Left lobe of liver (tissue), 2 donors: ENCODE results near the gene GP2. TPM values are rescaled to one million over a fixed set of nuclear protein-coding genes. Genes with fewer than 3 reads are reported as not detected.
"Not testable (repeated sequence)": the region's sequence is repeated elsewhere in the genome, so short reads cannot be mapped to it uniquely, and the experiment has no call there.

ENCODE experiments used
- ATAC-seq: fragments of 200-7000 bp; cut with Tn5 transposase; one replicate; pipeline ENCODE4 v1.9.1; 2020; ENCODE audit warnings: mild to moderate bottlenecking, moderate library complexity
- DNase-seq: peaks from one replicate; pipeline ENCODE4 v3.0.0-alpha.2; 2020; ENCODE audit warnings: low spot score
- total RNA-seq: library from RNA; stranded (reverse); gene quantifications from one replicate; pipeline ENCODE4 v1.2.1, GENCODE V29; 2021
- donor health status: DM: no; HTN: no; CAD: no; lungs with moderate emphysema.
- donor health status: DM: no; HTN: yes; CAD: no.

Gene GP2
- total RNA-seq, 1 donor from 2014 or later: 11.8 TPM

DNA sequence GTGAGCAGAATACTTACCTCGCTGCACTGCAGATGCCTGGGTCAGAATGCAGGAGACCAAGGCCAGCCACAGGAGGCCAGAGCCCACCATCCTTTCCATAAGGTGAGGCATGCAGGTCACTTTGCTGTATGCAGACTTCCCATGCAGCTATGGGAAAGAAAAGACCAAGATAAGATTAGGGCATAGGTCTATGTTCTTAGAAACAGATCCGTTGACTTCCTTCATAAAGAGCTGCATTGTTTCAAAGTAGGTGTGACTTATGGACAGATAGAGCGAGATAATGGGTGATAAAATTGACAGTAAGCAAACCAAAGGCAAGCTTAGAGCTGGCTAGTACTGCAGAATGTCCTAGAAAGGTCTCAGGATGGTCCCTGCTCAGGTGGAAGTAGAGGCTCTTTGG, 992 bp downstream of the GP2 start:
- ATAC-seq: no peak
- DNase-seq: no peak

GRCh38 chr16:20325005-20325404, 2.3 kb downstream of the GP2 start:
- DNase-seq (no peak), ATAC-seq (no peak)

- DNase-seq (no peak), ATAC-seq (no peak)
These were observed 3.7 kb downstream of the GP2 start for GRCh38 chr16:20323591-20324117.

DNA sequence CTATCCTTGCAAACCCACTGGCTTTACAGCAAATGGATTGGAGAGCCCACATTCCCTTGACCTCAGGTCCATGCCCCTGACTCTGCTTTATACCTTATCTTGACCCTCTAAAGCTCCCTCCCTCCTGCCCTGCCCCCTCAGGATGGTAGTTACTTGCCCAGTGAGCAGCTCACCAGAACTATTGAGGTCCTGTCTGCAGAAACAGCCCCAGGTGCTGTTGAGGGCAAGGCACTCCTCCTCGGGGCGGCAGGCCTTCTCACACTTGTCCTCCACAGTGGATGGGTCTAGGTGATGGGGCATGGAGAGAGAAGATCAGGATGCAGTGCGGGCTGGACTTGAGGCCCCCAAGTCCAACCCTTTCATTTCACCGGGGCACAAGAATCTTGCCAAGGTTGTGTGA, 4.6 kb downstream of the GP2 start:
- ATAC-seq (no peak), DNase-seq (no peak)

GRCh38 chr16:20321671-20322070, 5.6 kb downstream of the GP2 start:
- ATAC-seq: no peak

GRCh38 chr16:20321051-20321450, 6.3 kb downstream of the GP2 start:
- not testable (repeated sequence) for ATAC-seq, DNase-seq

More at GRCh38 chr16:20321671-20322070, 5.6 kb downstream of the GP2 start:
- DNase-seq: no peak

- no peak for DNase-seq
- ATAC-seq: no peak
These were observed 6.7 kb downstream of the GP2 start for GRCh38 chr16:20320592-20320991.

DNA sequence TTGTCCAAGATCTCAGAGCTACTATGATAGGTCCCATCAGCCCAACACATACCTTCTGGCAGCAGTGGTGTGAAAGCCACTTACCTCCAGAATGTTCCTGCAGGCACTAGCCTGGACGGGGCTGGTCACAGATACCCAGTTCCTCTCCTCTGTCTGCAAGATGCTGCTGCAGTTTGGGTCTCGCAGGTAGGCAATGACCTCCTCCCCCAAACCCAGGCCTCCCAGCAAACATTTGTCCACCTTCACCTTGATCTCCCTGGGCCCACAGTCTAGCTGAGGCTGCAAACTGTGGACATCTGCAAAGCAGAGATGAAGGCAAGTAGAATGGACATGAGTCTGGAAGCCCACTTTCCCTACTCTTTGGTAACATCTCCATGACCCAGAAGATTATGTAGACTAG, 7.1 kb downstream of the GP2 start:
- ATAC-seq (no peak), DNase-seq (no peak)

DNA sequence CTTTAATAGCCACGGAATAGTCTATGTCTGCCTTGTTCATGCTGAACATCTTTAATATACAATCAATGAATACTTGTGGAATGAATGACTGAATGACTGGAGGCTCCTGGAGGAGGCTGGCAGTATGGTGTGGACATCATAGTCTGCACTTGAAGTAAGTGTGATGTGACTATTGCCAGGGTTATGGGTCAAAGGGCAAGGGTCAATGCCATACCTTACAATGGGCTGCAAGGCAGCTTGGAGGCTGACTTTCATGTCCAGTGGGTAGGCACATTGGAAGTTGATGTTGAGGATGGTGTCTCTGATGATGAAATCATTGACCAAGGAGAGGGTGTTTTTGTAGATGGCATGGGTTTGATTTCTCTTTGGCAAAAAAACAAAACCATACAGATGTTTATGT, 7.9 kb downstream of the GP2 start:
- no peak for DNase-seq
- no peak for ATAC-seq

DNA sequence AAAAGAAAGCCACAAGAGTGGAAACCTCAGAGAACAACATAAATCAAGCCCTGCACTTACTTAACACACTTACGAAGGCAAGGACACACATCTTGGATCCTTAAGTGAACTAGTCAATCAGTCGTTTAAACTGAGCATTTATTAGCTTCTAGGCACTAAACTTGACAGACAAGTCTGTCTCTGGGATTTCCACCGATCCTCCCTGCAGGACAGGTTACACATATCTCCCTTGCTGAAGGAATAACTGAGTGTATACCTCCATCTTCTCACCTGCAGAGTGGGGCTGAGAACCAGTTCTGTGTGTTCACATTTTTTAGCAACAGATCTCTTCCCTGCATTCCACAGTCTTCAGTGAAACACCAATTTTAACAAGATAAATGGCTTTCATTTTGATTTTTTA, 8.9 kb downstream of the GP2 start:
- DNase-seq: no peak

DNA sequence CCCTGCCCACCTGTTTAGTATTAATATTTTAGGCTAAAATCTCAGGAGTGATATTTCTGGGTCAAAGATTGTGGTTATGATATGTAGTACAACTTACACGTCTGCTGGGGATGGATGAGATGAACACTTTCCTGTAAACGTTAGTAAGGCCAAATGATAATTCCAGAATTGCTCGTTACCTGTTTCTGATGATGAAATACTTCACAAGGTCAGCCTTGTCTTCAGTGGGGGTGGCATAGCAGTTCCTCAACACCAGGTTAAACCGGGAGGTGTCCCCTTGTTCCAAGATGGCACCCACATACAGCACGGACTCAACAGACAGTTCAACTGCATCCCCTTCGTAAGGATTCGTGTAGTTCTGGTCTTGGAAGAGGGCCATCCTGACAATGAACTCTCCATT, 9.3 kb downstream of the GP2 start:
- DNase-seq (no peak), ATAC-seq (no peak)

More for the DNA sequence above, 8.9 kb downstream of the GP2 start:
- ATAC-seq: no peak

DNA sequence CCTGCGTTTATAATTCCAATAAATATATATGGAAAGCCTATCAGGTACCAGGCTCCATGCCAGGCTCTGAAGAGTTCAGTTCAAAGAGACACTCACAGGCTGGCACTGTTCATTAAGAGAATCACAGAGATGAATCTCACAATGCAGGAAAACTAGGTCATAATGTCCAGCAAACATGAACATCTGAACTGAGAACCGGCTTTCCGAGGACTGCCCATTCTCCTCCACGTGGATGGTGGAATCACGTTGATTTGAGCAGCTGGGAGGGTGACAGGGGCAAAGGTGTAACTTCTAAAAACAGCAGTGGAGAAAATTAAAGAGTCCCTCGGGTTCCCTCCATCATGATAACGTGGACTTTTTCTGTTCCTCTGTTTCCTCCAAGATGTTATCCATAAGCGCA, 10.2 kb downstream of the GP2 start:
- DNase-seq: no peak
- no peak for ATAC-seq

GRCh38 chr16:20316715-20317114, 10.6 kb downstream of the GP2 start:
- no peak for ATAC-seq
- DNase-seq: no peak

DNA sequence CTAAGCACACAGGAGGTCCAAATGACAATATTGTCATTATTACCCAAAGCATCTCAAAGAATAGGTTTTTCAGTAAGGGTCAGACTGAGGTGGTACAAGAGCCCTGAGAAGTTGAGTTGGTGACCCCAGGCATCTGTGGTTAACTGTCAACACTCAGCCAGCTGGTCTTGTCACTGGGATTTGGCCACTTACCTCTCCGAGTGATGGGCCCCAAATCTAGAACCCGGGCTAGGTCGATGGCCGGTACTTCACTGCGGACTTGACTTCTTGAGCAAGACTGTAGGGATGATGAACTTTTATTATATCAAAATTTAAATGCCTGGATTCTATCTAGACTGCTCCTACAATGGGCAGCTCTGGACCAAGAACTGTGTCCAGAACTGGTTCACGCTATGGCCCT, 11.5 kb downstream of the GP2 start:
- DNase-seq: no peak
- ATAC-seq: no peak

- ATAC-seq (no peak), DNase-seq (no peak)
These were observed 12.7 kb downstream of the GP2 start for GRCh38 chr16:20314575-20314974.

DNA sequence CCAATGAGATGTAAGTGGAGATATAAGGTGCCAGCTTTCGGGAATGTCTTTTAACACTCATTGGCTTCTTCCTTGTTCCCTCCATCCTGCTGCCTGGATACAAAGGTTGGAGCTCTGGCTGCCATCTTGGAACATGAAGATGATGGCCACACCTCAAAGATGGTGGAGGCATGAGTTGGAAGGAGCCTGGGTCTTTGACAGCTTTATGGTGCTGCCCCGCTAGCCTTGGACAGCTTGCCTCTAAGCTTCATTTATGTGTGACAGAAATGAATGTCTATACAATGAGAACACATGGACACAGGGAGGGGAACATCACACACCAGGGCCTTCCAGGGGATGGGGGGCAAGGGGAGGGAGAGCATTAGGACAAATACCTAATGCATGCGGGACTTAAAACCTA, 13.6 kb downstream of the GP2 start:
- no peak for DNase-seq
- ATAC-seq: no peak

DNA sequence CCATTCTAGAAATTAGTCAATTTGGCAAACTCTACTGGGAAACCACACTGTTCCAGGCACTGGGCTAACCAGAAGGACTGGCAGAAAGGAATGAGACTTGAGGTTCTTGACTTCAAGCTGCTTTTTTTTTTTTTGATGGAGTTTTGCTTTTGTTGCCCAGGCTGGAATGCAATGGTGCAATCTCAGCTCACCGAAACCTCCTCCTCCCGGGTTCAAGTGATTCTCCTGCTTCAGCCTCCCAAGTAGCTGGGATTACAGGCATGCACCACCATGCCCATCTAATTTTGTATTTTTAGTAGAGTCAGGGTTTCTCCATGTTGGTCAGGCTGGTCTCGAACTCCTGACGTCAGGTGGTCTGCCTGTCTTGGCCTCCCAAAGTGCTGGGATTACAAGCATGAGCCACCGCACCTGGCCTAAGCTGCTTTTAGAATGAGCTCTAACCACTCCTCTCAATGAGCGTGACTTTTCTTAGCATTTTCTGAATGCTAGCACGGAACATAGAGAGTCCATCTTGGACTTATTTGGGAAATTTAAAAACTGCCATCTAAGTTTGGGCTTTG, 14.7 kb downstream of the GP2 start:
- not testable (repeated sequence) for DNase-seq, ATAC-seq

DNA sequence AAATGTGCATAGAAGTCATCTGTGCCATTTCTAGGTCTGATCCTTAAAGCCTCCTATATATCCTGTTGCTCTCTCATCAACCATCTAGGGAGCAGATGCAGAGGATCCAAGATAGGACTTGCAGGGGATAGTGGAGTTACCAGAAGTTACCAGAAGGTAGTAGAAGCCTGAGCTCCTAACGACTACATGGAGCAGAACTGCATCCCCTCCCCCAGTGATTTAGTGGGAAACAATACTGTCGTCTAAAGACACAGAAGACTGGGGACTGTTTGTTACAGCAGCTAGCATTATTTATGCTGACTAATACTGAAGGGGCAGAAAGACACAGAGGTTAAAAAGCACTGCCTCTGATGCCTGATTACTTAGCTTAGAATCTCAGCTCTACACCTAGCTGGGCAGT, 15.8 kb downstream of the GP2 start:
- DNase-seq: no peak
- no peak for ATAC-seq

DNA sequence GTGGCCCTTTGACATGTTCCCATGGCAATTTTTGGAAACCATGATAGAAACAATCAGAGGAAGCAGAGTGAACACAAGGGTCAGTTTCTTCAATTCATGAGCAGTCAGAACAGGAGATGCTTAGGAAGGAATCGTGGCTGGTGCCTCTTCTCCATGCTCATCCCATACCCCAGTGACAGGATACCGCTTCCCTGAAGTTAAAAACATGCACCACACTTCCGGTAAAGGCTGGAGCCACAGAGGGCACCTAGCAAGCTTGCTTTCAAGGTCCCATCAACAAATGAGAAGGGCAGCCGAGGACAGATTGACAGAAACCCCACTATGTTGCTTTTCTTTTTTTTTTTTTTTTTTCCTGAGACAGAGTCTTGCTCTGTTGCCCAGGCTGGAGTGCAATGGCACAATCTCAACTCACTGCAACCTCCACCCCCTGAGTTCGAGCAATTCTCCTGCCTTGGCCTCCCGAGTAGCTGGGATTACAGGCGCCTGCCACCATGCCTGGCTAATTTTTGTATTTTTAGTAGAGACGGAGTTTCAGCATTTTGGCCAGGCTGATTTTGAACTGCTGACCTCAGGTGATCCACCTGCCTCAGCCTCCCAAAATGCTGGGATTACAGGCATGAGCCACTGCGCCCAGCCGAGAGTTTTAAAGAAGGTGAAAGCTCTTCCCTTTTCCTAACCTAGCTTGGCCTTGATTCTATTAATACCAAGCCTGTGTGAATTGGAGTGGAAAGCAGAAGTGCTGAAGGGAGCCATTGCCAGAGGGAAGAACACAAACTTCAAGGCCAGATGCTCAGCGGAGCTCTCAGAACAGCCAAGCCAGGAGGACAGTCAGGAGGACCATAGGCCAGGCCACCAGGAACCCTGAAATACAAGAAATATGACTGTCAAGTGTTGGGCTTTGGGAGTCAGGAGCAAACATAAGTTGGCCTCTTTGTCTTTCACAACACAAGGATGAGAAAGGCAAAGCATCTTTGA, 16.6 kb downstream of the GP2 start:
- no peak for ATAC-seq
- DNase-seq: no peak

DNA sequence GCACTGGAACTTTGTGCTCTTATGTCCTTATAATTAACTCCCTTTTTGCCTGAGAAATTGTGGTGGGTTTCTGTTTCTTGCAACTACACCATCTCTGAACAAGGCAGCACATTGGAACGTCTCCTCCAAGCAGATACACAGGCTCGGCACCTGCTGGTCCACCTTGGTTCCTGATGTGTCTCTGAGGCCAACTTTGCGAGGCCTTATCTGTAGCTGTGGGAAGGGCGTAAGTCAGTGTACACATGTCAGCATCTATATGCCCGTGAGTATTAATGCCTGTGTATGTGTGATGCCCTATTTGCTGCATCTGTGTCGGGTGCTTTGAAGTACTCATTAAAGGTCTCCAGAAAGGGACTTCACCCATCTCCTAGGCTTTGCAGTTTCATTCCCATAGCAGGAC, 17.5 kb downstream of the GP2 start:
- no peak for DNase-seq
- ATAC-seq: no peak

DNA sequence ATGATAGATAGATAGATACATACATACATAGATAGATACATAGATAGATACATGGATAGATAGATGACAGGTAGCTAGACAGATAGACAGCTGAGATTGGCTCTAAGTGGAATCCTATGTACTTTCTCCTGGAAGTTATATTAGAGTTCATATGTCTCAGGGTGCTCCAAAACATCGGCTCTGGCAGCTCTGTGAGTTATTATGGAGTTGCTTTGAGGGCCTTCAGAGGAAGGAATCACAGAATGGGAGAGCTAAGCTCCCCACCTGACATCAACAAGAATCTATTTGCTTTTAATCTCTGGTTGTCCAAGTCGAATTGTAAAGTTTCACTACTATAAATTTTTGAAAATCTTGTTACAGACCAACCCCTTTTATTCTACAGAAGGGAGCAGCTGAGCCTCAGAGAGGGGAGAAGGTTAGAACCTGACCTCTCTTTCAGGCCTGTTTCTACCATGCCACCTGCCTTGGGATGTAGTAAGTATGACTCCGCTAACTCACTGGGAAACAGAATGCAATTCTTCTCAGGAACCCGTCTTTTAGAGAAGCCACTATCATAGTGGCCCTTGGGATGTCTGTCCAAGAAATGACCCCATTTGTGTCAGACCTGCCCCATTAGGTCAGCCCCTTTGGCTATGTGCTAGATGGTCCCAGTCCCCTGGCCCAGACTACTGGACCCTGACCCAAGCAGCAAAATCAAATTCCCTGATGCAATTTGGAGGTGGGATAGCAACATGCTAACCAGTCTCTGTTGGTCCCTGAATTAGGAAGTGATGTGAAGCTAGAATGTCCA, 18.3 kb downstream of the GP2 start:
- no peak for DNase-seq
- no peak for ATAC-seq
